Epithelial cell of esophagus (primary cell): ENCODE data around the gene PLVAP.

Source experiments
- DNase-seq: peaks from one replicate; pipeline ENCODE4 v3.0.0; 2010; ENCODE audit warnings: low read depth
- H3K4me3 ChIP-seq: 2 replicates; pipeline ENCODE4 v1.5.1; 2011; ENCODE audit warnings: mild to moderate bottlenecking, low read length, control low read depth
- CTCF ChIP-seq: IDR thresholded peaks from 2 replicates; pipeline ENCODE4 v1.5.1; 2011; ENCODE audit warnings: low read depth, mild to moderate bottlenecking, low read length, control low read depth, inconsistent platforms; ENCODE audit not compliant: insufficient read depth; ENCODE audit errors: missing control alignments

Gene PLVAP

GRCh38 chr19:17376935-17377600 is at the start of gene PLVAP:
TSS of gene PLVAP (minus strand) at chr19:17377342. CDS start at chr19:17377288, 54 bp downstream.
- H3K4me3 ChIP-seq = no peak within 1 kb of the TSS
- DNase-seq = no peak

GRCh38 chr19:17424743-17425365 is 47.7 kb upstream of the PLVAP start:
- peak; percentile 61 for TF ChIP-seq CTCF
- no peak overlapping the region for H3K4me3 ChIP-seq

More at GRCh38 chr19:17376935-17377600, at the start of gene PLVAP:
- TF ChIP-seq CTCF = no peak

GRCh38 chr19:17423429-17424208 is 46.5 kb upstream of the PLVAP start:
- no peak overlapping the region for H3K4me3 ChIP-seq
- TF ChIP-seq CTCF = no peak
- DNase-seq = peak; percentile 20

More at GRCh38 chr19:17424743-17425365, 47.7 kb upstream of the PLVAP start:
- DNase-seq = peak; percentile 36

GRCh38 chr19:17421942-17422341 is 44.8 kb upstream of the PLVAP start:
- no peak for TF ChIP-seq CTCF
- H3K4me3 ChIP-seq = no peak overlapping the region

GRCh38 chr19:17420475-17420924 is 43.4 kb upstream of the PLVAP start:
- no peak for TF ChIP-seq CTCF
- peak; percentile 31 for DNase-seq
- peak overlapping the region; percentile 89 for H3K4me3 ChIP-seq

More at GRCh38 chr19:17421942-17422341, 44.8 kb upstream of the PLVAP start:
- DNase-seq = no peak

GRCh38 chr19:17419621-17420474 is 42.7 kb upstream of the PLVAP start, which contains the start of gene MVB12A:
TSS of gene MVB12A (plus strand) at chr19:17420047. CDS start at chr19:17420136, 89 bp downstream.
- peak within 1 kb of the TSS; percentile 89 for H3K4me3 ChIP-seq
- TF ChIP-seq CTCF = no peak
- DNase-seq = peak; percentile 99
